HG03039 (cell line): ENCODE measurements around the gene MESP2.

Experiments used
- ATAC-seq: cut with Tn5 transposase; IDR thresholded peaks from one replicate; pipeline ENCODE4 v1.9.1; 2021; ENCODE audit warnings: mild to moderate bottlenecking, moderate library complexity; ENCODE audit not compliant: unreplicated experiment

Gene MESP2

GRCh38 chr15:89776274-89777072 is at the start of gene MESP2:
TSS of gene MESP2 (plus strand) at chr15:89776332. CDS start at chr15:89776358, 26 bp downstream.
- no peak for ATAC-seq

- no peak for ATAC-seq
Observed at GRCh38 chr15:89728254-89728653, 47.9 kb upstream of the MESP2 start.

- ATAC-seq, result no peak
Observed at GRCh38 chr15:89731275-89731674, 44.9 kb upstream of the MESP2 start.

- no peak for ATAC-seq
Observed at GRCh38 chr15:89732451-89733172, 43.5 kb upstream of the MESP2 start.

GRCh38 chr15:89735773-89736172 is 40.4 kb upstream of the MESP2 start:
- no peak for ATAC-seq

- ATAC-seq, result peak; percentile 51
Observed at GRCh38 chr15:89740137-89740536, 36.0 kb upstream of the MESP2 start.

GRCh38 chr15:89743011-89743410 is 33.1 kb upstream of the MESP2 start:
- no peak for ATAC-seq

- ATAC-seq, result no peak
Observed at GRCh38 chr15:89743594-89743993, 32.5 kb upstream of the MESP2 start.

GRCh38 chr15:89745131-89745530 is 31.0 kb upstream of the MESP2 start:
- no peak for ATAC-seq

- ATAC-seq, result no peak
Observed at GRCh38 chr15:89745768-89746167, 30.4 kb upstream of the MESP2 start.

GRCh38 chr15:89746386-89746780 is 29.7 kb upstream of the MESP2 start:
- ATAC-seq, result no peak

GRCh38 chr15:89747708-89748682 is 28.1 kb upstream of the MESP2 start:
- no peak for ATAC-seq

- ATAC-seq, result no peak
Observed at GRCh38 chr15:89749054-89749453, 27.1 kb upstream of the MESP2 start.

- ATAC-seq, result no peak
Observed at GRCh38 chr15:89749526-89749925, 26.6 kb upstream of the MESP2 start.

GRCh38 chr15:89749951-89750559 is 26.1 kb upstream of the MESP2 start:
- no peak for ATAC-seq

- ATAC-seq, result peak; percentile 86
Observed at GRCh38 chr15:89750560-89751542, 25.3 kb upstream of the MESP2 start, which contains the start of gene MESP1. TSS of gene MESP1 (minus strand) at chr15:89751249. CDS start at chr15:89751231, 18 bp downstream.

- no peak for ATAC-seq
Observed at GRCh38 chr15:89751748-89752147, 24.4 kb upstream of the MESP2 start.

- ATAC-seq, result no peak
Observed at GRCh38 chr15:89753855-89754254, 22.3 kb upstream of the MESP2 start.
